ENCODE data around the gene GOLM1.

GRCh38 chr9:86119457-86119856, 20.1 kb upstream of the GOLM1 start:
- TF ChIP-seq TAF1 (IDR thresholded peaks at IDR 0.05; ENCODE audit: low read depth) (no peak), RAD21 (IDR thresholded peaks at IDR 0.05; ENCODE audit: low read depth) (no peak), EP300 (IDR thresholded peaks at IDR 0.05; ENCODE audit: borderline replicate concordance) (no peak), CREB1 (IDR thresholded peaks at IDR 0.05; ENCODE audit: low read depth) (no peak), TCF12 (IDR thresholded peaks at IDR 0.05; ENCODE audit: low read depth) (no peak), REST (IDR thresholded peaks at IDR 0.05; ENCODE audit: low read depth) (no peak)

Measured in Ishikawa (cell line).